Measurements from ENCODE around the gene CRELD1. TPM values are rescaled to one million over a fixed set of nuclear protein-coding genes. Genes with fewer than 3 reads are reported as not detected.
A peak's percentile ranks its signal among the peaks of the same experiment; 100 is the strongest.

The CRELD1 gene
- total and polyA plus RNA-seq, 9 of the 15 experiments (the other 6 are each of a cell fraction or from before 2014, with no cell fraction given), result 3.3 to 25.8 (median 16.5) TPM

DNA sequence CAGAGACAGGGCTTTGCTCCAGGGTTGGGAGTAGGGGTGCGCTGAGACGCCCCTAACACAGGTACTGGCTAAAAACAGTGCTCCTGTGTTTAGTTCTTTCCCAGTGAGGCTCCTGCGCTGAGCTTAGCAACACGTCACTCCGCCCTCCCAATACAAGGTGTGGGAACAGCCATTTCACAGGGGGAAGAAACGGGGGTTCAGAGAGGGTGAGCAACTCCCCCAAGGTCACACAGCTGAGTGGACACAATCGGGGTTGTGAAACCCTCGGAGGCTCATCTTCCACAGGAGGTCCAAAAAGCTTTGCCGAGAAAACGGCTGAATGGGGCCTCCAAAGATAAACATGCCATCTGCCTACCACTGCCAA lies 17.9 kb downstream of the CRELD1 start (continued):
- TF ChIP-seq TFE3 (CRISPR knock-in tag; IDR thresholded peaks at IDR 0.05), result no peak
- TF ChIP-seq, protein P1, sequence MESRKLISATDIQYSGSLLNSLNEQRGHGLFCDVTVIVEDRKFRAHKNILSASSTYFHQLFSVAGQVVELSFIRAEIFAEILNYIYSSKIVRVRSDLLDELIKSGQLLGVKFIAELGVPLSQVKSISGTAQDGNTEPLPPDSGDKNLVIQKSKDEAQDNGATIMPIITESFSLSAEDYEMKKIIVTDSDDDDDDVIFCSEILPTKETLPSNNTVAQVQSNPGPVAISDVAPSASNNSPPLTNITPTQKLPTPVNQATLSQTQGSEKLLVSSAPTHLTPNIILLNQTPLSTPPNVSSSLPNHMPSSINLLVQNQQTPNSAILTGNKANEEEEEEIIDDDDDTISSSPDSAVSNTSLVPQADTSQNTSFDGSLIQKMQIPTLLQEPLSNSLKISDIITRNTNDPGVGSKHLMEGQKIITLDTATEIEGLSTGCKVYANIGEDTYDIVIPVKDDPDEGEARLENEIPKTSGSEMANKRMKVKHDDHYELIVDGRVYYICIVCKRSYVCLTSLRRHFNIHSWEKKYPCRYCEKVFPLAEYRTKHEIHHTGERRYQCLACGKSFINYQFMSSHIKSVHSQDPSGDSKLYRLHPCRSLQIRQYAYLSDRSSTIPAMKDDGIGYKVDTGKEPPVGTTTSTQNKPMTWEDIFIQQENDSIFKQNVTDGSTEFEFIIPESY (CRISPR knock-in tag; IDR thresholded peaks at IDR 0.05), result no peak
- 0 out of 2 replicates have a peak, but pooled peaks have one; percentile 39 for TF ChIP-seq BRD4 (IDR thresholded peaks at IDR 0.05)
- no peak for TF ChIP-seq TCF7 (IDR thresholded peaks at IDR 0.05; ENCODE audit: borderline replicate concordance)
- TF ChIP-seq POLR2B (IDR thresholded peaks at IDR 0.05; ENCODE audit: low read depth, partially characterized antibody), result peak; percentile 18
- TF ChIP-seq ZFP36 (IDR thresholded peaks at IDR 0.05; ENCODE audit: low read depth, low read length, partially characterized antibody), result peak; percentile 97
- TF ChIP-seq ZNF3 (CRISPR knock-in tag; IDR thresholded peaks at IDR 0.05), result no peak
- TF ChIP-seq HDAC2 (IDR thresholded peaks at IDR 0.05), result peak; percentile 52; the same call in 1 of the 2 replicates
- TF ChIP-seq MXI1 (IDR thresholded peaks at IDR 0.05; ENCODE audit: low read depth, low read length), result no peak
- TF ChIP-seq, protein P2, sequence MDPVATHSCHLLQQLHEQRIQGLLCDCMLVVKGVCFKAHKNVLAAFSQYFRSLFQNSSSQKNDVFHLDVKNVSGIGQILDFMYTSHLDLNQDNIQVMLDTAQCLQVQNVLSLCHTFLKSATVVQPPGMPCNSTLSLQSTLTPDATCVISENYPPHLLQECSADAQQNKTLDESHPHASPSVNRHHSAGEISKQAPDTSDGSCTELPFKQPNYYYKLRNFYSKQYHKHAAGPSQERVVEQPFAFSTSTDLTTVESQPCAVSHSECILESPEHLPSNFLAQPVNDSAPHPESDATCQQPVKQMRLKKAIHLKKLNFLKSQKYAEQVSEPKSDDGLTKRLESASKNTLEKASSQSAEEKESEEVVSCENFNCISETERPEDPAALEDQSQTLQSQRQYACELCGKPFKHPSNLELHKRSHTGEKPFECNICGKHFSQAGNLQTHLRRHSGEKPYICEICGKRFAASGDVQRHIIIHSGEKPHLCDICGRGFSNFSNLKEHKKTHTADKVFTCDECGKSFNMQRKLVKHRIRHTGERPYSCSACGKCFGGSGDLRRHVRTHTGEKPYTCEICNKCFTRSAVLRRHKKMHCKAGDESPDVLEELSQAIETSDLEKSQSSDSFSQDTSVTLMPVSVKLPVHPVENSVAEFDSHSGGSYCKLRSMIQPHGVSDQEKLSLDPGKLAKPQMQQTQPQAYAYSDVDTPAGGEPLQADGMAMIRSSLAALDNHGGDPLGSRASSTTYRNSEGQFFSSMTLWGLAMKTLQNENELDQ (CRISPR knock-in tag; IDR thresholded peaks at IDR 0.05; ENCODE audit: borderline replicate concordance), result no peak
- TF ChIP-seq ADNP (tag; IDR thresholded peaks at IDR 0.05), result peak; percentile 14; the same call in 1 of the 2 replicates
- peak; percentile 44; the same call in 1 of the 2 replicates for TF ChIP-seq CBX1 (IDR thresholded peaks at IDR 0.05; ENCODE audit: low read depth)
- no peak for TF ChIP-seq TCF3 (CRISPR knock-in tag; IDR thresholded peaks at IDR 0.05)
- no peak for TF ChIP-seq SIN3A (IDR thresholded peaks at IDR 0.05; ENCODE audit: borderline replicate concordance in 2 of 2, control insufficient read depth in 1 of 2, low read depth in 2 of 2, low read length in 2 of 2)
- peak; percentile 94 for TF ChIP-seq RBM25 (IDR thresholded peaks at IDR 0.05; ENCODE audit: low read depth, low read length, severe bottlenecking)
- TF ChIP-seq, protein P3, sequence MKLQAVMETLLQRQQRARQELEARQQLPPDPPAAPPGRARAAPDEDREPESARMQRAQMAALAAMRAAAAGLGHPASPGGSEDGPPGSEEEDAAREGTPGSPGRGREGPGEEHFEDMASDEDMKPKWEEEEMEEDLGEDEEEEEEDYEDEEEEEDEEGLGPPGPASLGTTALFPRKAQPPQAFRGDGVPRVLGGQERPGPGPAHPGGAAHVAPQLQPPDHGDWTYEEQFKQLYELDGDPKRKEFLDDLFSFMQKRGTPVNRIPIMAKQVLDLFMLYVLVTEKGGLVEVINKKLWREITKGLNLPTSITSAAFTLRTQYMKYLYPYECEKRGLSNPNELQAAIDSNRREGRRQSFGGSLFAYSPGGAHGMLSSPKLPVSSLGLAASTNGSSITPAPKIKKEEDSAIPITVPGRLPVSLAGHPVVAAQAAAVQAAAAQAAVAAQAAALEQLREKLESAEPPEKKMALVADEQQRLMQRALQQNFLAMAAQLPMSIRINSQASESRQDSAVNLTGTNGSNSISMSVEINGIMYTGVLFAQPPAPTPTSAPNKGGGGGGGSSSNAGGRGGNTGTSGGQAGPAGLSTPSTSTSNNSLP (IDR thresholded peaks at IDR 0.05; ENCODE audit: borderline replicate concordance, low read depth, low read length), result no peak
- peak; percentile 14 for TF ChIP-seq DACH1 (IDR thresholded peaks at IDR 0.05; ENCODE audit: partially characterized antibody)
- no peak for TF ChIP-seq SMAD1 (IDR thresholded peaks at IDR 0.05; ENCODE audit: low read depth, low read length, partially characterized antibody)
- TF ChIP-seq FIP1L1 (IDR thresholded peaks at IDR 0.05; ENCODE audit: low read depth, low read length, poor library complexity, severe bottlenecking), result no peak
